Activated T-cell treated with anti-CD3 and anti-CD28 coated beads, Interleukin-2, amount 50 U/mL, for 72 hours (primary cell): Measurements from ENCODE around the gene SKAP1. TPM values are rescaled to one million over a fixed set of nuclear protein-coding genes. Genes with fewer than 3 reads are reported as not detected.
"Not testable (repeated sequence)": the region's sequence is repeated elsewhere in the genome, so short reads cannot be mapped to it uniquely, and the experiment has no call there.

ENCODE experiments used
- ATAC-seq, 2 donors: fragments of 150-1000 bp; cut with Tn5 transposase; replicated peaks in 1 of 2; 2 replicates each; pipeline ENCODE4 v1.10.0; 2021; ENCODE audit warnings: moderate library complexity in 2 of 2, mild to moderate bottlenecking in 1 of 2
- DNase-seq, 2 donors: peaks; one replicate each; pipeline ENCODE4 v3.0.0; 2021 to 2022; ENCODE audit warnings: mixed read lengths in 1 of 2
- H3K27ac Mint-ChIP-seq: one replicate; pipeline ENCODE4 v1.8.0; 2022; ENCODE audit warnings: mild to moderate bottlenecking, moderate library complexity, mixed read lengths
- H3K27me3 Mint-ChIP-seq: one replicate; pipeline ENCODE4 v1.8.0; 2022; ENCODE audit warnings: low read depth, mixed read lengths
- H3K36me3 Mint-ChIP-seq, 2 donors: one replicate each; pipeline ENCODE4 v1.8.0; 2022; ENCODE audit warnings: mixed read lengths in 2 of 2, mild to moderate bottlenecking in 1 of 2; ENCODE audit not compliant: insufficient read depth in 2 of 2
- H3K4me1 Mint-ChIP-seq: one replicate; pipeline ENCODE4 v1.8.0; 2022; ENCODE audit warnings: low read depth, mixed read lengths
- H3K4me3 Mint-ChIP-seq, 2 donors: one replicate each; pipeline ENCODE4 v1.8.0; 2022; ENCODE audit warnings: mild to moderate bottlenecking in 2 of 2, mixed read lengths in 2 of 2, moderate library complexity in 2 of 2
- H3K9me3 Mint-ChIP-seq, 2 donors: one replicate each; pipeline ENCODE4 v1.8.0; 2022; ENCODE audit warnings: mixed read lengths in 2 of 2
- total RNA-seq, 2 donors: library from RNA; stranded (reverse); gene quantifications; one replicate each; pipeline ENCODE4 v1.2.3, GENCODE V29; 2022

Gene SKAP1
- total RNA-seq, 2 donors from 2014 or later, result 96.6 to 108 TPM

DNA sequence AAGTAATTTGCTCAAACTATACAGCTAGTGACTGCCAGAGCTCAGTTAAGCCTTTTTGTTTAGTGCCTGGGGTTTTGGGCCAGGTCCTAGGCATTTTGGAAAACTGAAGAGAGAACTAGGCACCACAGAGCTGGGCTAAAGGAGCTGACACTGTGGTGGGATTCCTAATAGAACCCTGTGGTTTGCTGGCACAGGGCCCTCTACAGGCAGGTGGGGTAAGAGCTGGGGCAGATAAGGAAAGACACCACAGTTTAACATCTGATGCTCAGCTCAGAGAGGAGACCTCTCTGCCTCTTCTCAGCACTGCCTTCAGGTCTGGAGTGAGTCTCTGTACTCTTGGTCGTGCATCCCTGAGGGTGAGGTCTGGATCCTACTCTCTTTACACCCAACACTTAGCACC lies 201.3 kb downstream of the SKAP1 start:
- Mint-ChIP-seq H3K9me3 (no peaks in the 10 kb centered on the region), H3K27ac (no peak overlapping the region)

DNA sequence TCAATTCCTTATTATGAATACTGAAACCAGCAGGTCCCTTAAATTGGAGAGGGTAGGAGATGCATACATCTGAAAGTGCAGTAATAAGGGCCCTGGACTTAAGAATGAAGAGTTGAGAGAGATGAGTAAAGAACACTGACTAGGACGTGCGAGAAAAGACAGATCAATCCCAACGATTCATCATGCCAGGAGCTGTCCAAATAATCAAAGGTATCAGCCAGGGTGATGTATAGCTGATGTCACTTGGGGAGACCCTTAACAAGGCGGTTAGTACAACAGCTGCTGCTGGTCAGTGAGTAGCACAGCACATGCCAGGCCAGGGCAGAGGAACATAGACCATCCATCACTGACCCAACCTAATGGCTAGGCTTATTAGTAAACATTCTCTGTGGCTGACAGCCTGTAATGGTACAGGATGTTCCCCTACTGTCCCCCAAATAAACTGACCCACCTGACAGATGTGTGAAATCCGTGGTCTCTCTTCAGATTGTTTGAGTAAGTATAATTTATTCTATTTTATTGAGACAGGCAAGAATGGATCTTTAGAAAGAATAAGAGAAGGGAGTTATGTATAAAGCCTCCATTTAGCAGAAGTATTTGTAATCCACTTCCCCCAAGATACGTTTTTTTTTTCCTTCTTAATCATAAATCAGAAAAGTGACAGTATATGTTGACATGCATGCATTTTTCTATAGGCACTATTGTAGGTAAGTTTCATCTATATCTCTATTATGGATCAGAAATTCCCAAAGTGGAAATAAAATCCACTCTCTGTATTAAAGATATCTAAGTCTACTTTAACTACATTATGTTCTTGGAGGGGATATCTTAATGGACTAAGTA lies 204.1 kb downstream of the SKAP1 start:
- DNase-seq (no peak), ATAC-seq (no peak)
- Mint-ChIP-seq H3K27ac (no peak overlapping the region), H3K4me3 (no peak overlapping the region), H3K36me3 (no peaks in the 10 kb centered on the region), H3K9me3 (no peaks in the 10 kb centered on the region), H3K4me1 (peaks cover 15% of the 10 kb centered on the region), H3K27me3 (no peaks in the 10 kb centered on the region)

More for the DNA sequence above, 201.3 kb downstream of the SKAP1 start:
- DNase-seq, result no peak
- no peak for ATAC-seq
- Mint-ChIP-seq H3K4me1 (peaks cover 15% of the 10 kb centered on the region), H3K4me3 (no peak overlapping the region), H3K27me3 (no peaks in the 10 kb centered on the region), H3K36me3 (no peaks in the 10 kb centered on the region)

DNA sequence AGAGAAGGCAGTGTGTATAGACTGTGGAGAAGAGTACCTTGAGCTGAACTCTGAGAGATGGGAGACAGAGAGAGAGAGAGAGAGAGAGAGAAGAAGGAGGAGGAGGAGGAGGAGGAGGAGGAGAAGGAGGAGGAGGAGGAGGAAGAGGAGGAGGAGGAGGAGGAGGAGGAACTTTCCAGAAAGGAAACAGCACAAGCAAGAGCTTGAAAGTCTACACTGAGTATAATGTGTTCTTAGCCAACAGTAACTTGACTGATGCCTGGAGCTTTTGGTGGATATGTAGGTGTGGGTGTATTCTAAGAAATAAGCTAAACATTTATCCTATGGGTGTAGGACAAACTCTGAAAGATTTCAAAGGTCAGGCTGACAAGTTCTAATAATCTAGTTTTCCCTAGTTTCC lies 206.1 kb downstream of the SKAP1 start:
- no peak overlapping the region for H3K4me3 Mint-ChIP-seq
- H3K9me3 Mint-ChIP-seq, result no peaks in the 10 kb centered on the region
- ATAC-seq (no peak), DNase-seq (no peak)
- peak overlapping the region; percentile 82 for H3K27ac Mint-ChIP-seq
- no peaks in the 10 kb centered on the region for H3K27me3 Mint-ChIP-seq
- H3K4me1 Mint-ChIP-seq, result peaks cover 15% of the 10 kb centered on the region
- H3K36me3 Mint-ChIP-seq, result no peaks in the 10 kb centered on the region

DNA sequence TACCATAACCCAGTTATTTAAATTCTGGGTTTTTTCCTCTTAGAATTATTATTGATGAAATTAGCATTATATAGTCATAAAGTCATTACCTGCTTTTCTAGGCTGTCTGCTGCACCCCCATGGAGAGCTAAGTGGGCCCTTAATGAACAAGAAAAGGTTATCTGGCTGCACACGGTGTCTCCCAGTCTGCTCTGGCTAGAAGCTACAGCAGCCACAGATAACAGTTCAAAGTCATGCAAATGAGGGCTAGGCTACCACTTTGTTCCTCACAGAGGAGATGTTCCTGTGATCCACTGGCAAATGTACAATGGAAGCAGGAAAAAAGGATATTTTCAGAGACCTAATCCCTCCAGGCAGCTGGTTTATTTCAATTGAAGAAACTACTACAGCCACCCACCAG lies 210.4 kb downstream of the SKAP1 start:
- Mint-ChIP-seq H3K4me3 (no peak overlapping the region), H3K4me1 (peaks cover 6% of the 10 kb centered on the region), H3K27ac (no peak overlapping the region), H3K36me3 (no peaks in the 10 kb centered on the region), H3K27me3 (no peaks in the 10 kb centered on the region), H3K9me3 (no peaks in the 10 kb centered on the region)
- DNase-seq (no peak), ATAC-seq (no peak)

DNA sequence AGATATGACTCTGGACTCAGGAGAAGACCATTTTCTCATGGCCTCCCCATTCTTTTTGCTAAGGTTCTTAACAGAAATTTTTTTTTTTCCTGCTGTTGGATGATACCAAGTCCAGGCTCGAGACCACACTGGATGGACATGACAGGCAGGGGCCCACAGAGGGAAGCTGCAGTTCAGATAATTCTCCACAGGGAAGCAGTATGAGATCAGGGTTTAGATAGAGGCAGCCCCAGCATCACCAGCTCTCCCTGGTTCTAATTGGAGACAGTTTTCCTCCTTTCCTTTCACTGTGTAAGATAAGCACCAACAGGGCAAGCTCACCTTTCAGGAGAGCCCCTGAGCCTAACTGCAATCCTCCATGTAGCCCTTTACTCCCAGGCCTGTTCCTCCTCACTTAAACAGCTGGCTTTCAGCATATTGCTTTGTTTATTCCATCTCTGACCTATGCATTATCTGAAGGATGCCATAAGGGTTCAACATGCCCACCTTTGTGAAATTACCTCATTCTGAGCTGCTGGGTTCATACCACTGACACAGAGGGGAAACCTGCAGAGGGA lies 214.4 kb downstream of the SKAP1 start:
- no peaks in the 10 kb centered on the region for H3K4me1 Mint-ChIP-seq
- no peak for ATAC-seq

DNA sequence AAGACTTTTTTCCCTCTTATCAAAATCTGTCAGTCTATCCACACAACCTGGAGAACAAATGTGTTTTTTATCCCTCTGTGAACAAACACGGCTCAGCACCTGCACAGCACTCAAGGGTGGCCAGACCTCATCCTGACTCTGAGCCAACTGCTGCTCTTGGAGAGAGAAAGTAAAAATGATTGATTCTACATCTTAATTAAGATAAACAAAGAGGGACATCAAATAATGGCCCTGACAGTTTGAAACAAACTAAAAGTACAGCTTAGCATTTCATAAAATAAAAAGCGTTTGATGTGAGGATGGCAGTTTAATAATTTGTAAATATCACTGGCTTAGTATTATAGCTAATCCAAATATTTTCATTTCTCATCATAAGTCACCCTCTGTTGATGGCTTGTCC lies 216.2 kb downstream of the SKAP1 start:
- DNase-seq (no peak), ATAC-seq (no peak)
- Mint-ChIP-seq H3K36me3 (no peaks in the 10 kb centered on the region), H3K4me3 (no peak overlapping the region), H3K27me3 (no peaks in the 10 kb centered on the region), H3K9me3 (no peaks in the 10 kb centered on the region), H3K4me1 (no peaks in the 10 kb centered on the region), H3K27ac (no peak overlapping the region)

More for the DNA sequence above, 214.4 kb downstream of the SKAP1 start:
- no peaks in the 10 kb centered on the region for H3K9me3 Mint-ChIP-seq
- DNase-seq, result no peak
- no peak overlapping the region for H3K4me3 Mint-ChIP-seq
- no peak overlapping the region for H3K27ac Mint-ChIP-seq
- H3K36me3 Mint-ChIP-seq, result no peaks in the 10 kb centered on the region
- no peaks in the 10 kb centered on the region for H3K27me3 Mint-ChIP-seq

DNA sequence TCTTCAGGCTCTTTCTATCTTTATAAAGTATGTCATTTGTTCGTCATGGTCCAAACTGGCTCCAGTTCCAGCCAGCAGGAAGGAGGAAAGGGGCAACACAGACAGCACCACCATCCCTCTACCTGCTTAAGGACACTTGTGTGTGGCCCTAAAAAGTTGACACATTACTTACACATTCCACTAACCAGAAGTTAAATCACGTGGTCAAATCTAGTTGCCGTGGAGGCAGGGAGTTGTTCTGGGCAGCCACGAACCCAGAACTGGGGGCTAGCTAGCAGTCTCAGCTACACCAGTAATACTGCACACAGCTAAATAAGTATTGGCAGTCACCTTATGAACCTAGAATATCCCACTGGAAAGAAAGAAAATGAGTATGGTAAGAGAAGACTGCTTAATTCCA lies 218.2 kb downstream of the SKAP1 start:
- H3K36me3 Mint-ChIP-seq, result no peaks in the 10 kb centered on the region
- H3K4me1 Mint-ChIP-seq, result no peaks in the 10 kb centered on the region
- no peaks in the 10 kb centered on the region for H3K27me3 Mint-ChIP-seq
- ATAC-seq, result no peak
- H3K27ac Mint-ChIP-seq, result no peak overlapping the region
- no peak for DNase-seq
- no peak overlapping the region for H3K4me3 Mint-ChIP-seq
- no peaks in the 10 kb centered on the region for H3K9me3 Mint-ChIP-seq

DNA sequence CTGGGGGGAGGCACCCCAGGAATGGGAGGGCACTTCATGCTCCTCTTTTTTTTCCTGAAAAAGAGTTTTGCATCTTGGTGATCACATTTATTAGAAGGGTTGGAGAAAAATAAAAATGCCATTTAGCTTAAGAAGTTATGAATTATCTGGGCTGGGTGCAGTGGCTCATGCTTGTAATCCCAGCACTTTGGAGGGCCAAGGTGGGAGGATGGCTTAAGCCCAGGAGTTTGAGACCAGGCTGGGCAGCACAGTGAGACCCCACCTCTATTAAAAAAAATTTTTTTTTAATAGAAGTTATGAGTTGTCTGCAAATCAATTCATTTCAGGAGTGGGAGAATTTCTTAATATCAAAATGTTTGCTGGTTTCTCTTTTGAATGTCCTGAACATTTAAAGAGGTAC lies 219.0 kb downstream of the SKAP1 start:
- DNase-seq, result no peak
- H3K9me3 Mint-ChIP-seq, result no peaks in the 10 kb centered on the region
- H3K4me3 Mint-ChIP-seq, result no peak overlapping the region
- H3K27me3 Mint-ChIP-seq, result no peaks in the 10 kb centered on the region
- H3K27ac Mint-ChIP-seq, result no peak overlapping the region
- H3K36me3 Mint-ChIP-seq, result no peaks in the 10 kb centered on the region
- no peak for ATAC-seq
- H3K4me1 Mint-ChIP-seq, result no peaks in the 10 kb centered on the region

DNA sequence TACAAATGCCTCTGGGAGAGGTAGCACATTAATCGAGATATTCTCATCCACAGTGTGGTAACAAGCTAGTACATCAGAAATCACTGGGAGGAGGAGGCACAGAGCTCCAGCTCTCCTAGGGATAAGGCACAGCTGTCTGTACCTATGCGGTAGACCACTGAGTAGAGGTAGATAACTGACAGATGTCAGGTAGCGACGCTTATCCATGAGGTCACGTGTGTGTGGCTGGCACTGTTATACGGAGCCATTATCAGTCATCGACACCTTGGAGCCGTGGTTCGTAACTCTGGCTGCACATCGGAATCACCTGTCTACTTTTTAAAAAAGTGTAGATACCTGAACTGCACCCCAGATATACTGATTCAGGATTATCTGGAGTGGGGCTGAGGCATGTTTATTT lies 220.0 kb downstream of the SKAP1 start:
- Mint-ChIP-seq H3K36me3 (peaks cover 0 to 3% of the 10 kb centered on the region in 2 donors), H3K27ac (no peak overlapping the region), H3K4me3 (no peak overlapping the region), H3K9me3 (no peaks in the 10 kb centered on the region), H3K4me1 (no peaks in the 10 kb centered on the region), H3K27me3 (no peaks in the 10 kb centered on the region)
- DNase-seq (no peak), ATAC-seq (no peak)

DNA sequence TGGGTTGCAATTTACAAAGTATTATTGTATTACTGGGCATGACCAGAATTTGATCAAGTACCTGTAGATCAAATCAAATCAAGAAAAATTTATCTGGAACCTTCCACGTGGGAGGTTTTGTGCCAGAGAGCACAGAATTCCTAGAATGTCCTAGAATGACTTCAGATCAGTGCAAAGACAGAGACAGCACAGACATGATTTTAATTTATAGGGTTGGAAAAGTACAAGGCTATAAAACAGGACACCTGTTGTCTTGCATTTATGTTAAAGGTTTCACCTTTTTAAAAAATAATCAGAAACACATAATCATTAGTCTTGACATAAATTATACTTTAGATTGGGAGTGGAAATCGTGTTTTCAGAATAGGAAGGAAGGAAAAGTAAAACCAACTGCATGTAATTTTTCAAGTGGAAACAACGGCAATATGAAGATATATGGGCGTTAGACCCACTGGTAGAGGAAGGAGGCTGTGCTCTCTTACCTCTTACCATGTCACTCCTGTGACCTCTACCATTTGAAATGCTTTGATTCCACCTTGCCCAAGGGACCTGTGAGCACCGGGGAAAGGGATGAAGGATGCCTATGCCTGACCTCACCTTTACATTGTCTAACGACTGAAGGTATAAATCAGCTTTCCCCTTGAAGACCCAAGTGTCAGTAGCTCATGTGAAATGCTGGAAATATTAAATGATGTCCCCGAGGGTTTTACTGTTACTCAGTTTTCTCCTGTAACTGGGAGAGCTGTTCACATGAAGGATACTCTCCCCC lies 222.1 kb downstream of the SKAP1 start:
- Mint-ChIP-seq H3K36me3 (peaks cover 0 to 3% of the 10 kb centered on the region in 2 donors), H3K27me3 (no peaks in the 10 kb centered on the region), H3K27ac (no peak overlapping the region), H3K4me3 (no peak overlapping the region), H3K9me3 (no peaks in the 10 kb centered on the region), H3K4me1 (no peaks in the 10 kb centered on the region)
- DNase-seq (no peak), ATAC-seq (no peak)

DNA sequence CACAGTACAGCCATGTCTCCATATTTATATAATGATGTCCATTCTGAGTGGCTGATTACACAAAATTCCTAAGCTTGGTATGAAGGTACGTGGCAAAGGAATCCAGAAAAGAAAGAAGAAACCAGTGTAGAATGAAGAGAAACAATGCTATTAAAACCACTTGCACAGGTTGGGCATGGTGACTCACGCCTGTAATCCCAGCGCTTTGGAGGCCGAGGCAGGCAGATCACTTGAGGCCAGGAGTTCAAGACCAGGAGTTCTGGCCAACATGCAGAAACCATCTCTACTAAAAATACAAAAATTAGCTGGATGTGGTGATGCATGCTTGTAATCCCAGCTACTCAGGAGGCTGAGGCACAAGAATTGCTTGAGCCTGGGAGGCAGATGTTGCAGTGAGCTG lies 223.0 kb downstream of the SKAP1 start:
- H3K9me3 Mint-ChIP-seq, H3K36me3 Mint-ChIP-seq, H3K4me1 Mint-ChIP-seq, ATAC-seq, DNase-seq, H3K27ac Mint-ChIP-seq, H3K4me3 Mint-ChIP-seq, H3K27me3 Mint-ChIP-seq: not testable (repeated sequence)

DNA sequence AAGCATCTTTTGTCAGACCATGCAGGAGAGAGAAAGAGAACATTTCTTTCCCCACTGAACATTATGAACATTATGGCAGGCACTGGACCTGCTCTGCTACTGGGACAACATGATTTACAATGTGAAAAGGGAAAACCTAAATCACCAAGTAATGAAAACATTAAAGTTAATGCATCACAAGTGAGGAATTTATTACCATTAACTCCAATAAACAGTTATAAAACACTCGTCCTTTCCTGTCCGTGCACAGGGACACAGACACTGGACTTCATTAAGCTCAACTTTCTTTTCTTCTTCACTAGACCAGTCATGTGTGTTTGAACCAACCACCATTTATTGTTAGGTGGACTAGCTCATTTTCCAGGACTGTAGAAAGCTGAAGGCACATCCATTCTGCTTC lies 227.1 kb downstream of the SKAP1 start:
- Mint-ChIP-seq H3K4me3 (no peak overlapping the region), H3K27ac (no peak overlapping the region), H3K4me1 (peaks cover 13% of the 10 kb centered on the region), H3K27me3 (no peaks in the 10 kb centered on the region), H3K9me3 (no peaks in the 10 kb centered on the region), H3K36me3 (peaks cover 0 to 4% of the 10 kb centered on the region in 2 donors)
- DNase-seq (no peak), ATAC-seq (no peak)

DNA sequence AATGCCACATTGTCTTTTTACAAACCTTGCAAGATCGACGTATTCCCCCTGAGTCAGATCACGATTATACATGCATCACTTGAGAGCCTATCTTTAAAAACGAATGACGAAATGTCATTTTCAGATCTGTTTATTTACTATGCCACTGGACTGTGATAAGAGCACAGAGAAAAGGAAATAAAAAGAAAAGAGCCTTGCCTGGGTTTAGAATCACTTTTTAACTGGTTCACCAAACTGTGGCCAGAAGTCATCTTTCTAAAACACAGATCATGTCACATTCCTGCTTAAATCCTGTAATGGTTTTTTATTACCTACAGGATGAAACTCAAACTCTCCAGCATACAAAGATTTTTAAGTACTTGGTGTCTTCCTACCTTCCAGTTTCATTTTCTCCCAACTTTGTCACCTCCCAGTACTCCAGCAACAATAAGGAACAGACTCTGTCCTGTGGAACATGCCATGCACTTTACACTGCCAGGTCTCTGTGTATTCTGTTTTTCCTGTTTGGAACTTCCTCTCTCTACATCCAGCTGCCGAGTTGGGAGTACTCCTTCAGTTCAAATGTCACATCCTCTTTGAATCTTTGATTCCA lies 231.0 kb downstream of the SKAP1 start:
- no peak for DNase-seq
- no peak overlapping the region for H3K27ac Mint-ChIP-seq
- peaks cover 0 to 4% of the 10 kb centered on the region in 2 donors for H3K36me3 Mint-ChIP-seq
- H3K9me3 Mint-ChIP-seq, result no peaks in the 10 kb centered on the region
- H3K27me3 Mint-ChIP-seq, result no peaks in the 10 kb centered on the region
- peaks cover 31% of the 10 kb centered on the region for H3K4me1 Mint-ChIP-seq
- H3K4me3 Mint-ChIP-seq, result no peak overlapping the region
- ATAC-seq, result no peak
